CD4-positive, alpha-beta T cell treated with Interleukin-21 for 1 hour (primary cell): ENCODE measurements around the gene HTRA3.

ENCODE experiments used
- DNase-seq: peaks from one replicate; pipeline ENCODE4 v3.0.0-alpha.2; 2020

The HTRA3 gene

GRCh38 chr4:8283161-8283560 is 13.6 kb downstream of the HTRA3 start:
- no peak for DNase-seq

GRCh38 chr4:8283631-8284121 is 14.1 kb downstream of the HTRA3 start:
- no peak for DNase-seq

GRCh38 chr4:8284391-8284790 is 14.8 kb downstream of the HTRA3 start:
- no peak for DNase-seq

GRCh38 chr4:8285143-8285975 is 15.8 kb downstream of the HTRA3 start:
- no peak for DNase-seq

- DNase-seq: no peak
Measured at GRCh38 chr4:8285976-8286718, 16.6 kb downstream of the HTRA3 start.

- no peak for DNase-seq
Measured at GRCh38 chr4:8286719-8287342, 17.3 kb downstream of the HTRA3 start.

GRCh38 chr4:8287343-8288280 is 18.1 kb downstream of the HTRA3 start:
- no peak for DNase-seq

GRCh38 chr4:8289151-8289750 is 19.7 kb downstream of the HTRA3 start:
- no peak for DNase-seq

GRCh38 chr4:8289956-8290700 is 20.6 kb downstream of the HTRA3 start:
- no peak for DNase-seq

- no peak for DNase-seq
Measured at GRCh38 chr4:8290701-8290970, 21.1 kb downstream of the HTRA3 start.

GRCh38 chr4:8291036-8291682 is 21.6 kb downstream of the HTRA3 start:
- DNase-seq: no peak

- no peak for DNase-seq
Measured at GRCh38 chr4:8291701-8292477, 22.3 kb downstream of the HTRA3 start.

- no peak for DNase-seq
Measured at GRCh38 chr4:8292478-8293107, 23.0 kb downstream of the HTRA3 start.

- DNase-seq: no peak
Measured at GRCh38 chr4:8293131-8293975, 23.8 kb downstream of the HTRA3 start.

GRCh38 chr4:8294036-8294435 is 24.5 kb downstream of the HTRA3 start:
- no peak for DNase-seq

- no peak for DNase-seq
Measured at GRCh38 chr4:8294775-8295174, 25.2 kb downstream of the HTRA3 start.

GRCh38 chr4:8295471-8295870 is 25.9 kb downstream of the HTRA3 start:
- no peak for DNase-seq

- no peak for DNase-seq
Measured at GRCh38 chr4:8296491-8296890, 26.9 kb downstream of the HTRA3 start.

- no peak for DNase-seq
Measured at GRCh38 chr4:8297141-8297601, 27.6 kb downstream of the HTRA3 start.
